SK-N-SH (cell line): Measurements from ENCODE around the gene BMP15.

Experiments used
- CTCF ChIP-seq: fragments of 200-600 bp; sonication (generic); IDR thresholded peaks from 2 replicates; pipeline ENCODE4 v1.6.1; 2017; ENCODE audit warnings: antibody characterized with exemption, mild to moderate bottlenecking, moderate library complexity
- EZH2phosphoT487 ChIP-seq: fragments of 200-600 bp; sonication (generic); IDR thresholded peaks from 2 replicates; pipeline ENCODE4 v1.6.1; 2017; ENCODE audit warnings: low read depth, mixed run types, mild to moderate bottlenecking, antibody characterized with exemption, moderate library complexity, borderline replicate concordance

GRCh38 chrX:50881028-50881427 is 29.5 kb upstream of the BMP15 start:
- no peak for TF ChIP-seq EZH2phosphoT487
- no peak for TF ChIP-seq CTCF
